ENCODE data around the gene AKAIN1. TPM values are rescaled to one million over a fixed set of nuclear protein-coding genes. Genes with fewer than 3 reads are reported as not detected.

The AKAIN1 gene
- polyA plus RNA-seq, 3 donors, result not detected

- no peak for DNase-seq
Observed at GRCh38 chr18:5095239-5095638, 101.8 kb downstream of the AKAIN1 start.

DNA sequence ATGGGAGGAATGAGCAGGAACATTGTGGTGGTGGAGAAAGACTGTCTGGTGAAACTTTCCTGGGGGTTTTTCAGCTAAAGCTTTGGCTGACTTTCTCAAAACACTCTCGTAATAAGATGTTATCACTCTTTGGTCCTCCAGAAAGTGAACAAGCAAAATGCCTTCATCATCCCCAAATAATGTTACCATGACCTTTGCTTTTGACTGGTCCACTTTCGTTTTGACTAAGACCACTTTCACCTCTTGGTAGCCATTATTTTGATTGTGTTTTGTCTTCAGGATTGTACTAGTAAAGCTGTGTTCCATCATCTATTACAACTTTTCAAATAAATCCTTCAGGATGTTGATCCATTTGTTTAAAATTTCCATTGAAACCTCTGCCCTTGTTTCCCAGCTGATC lies 103.2 kb downstream of the AKAIN1 start:
- DNase-seq, result no peak

Other genes with a start within 250 kb of the AKAIN1 start
- 10 to 100 TPM; 20.8 to 22.8 (median 21.1) TPM for gene ZBTB14, start 98.5 kb upstream of the AKAIN1 start, polyA plus RNA-seq (ENCODE audit: insufficient read length in 3 of 3)

All from renal pelvis (tissue), 4 donors.